Measurements from ENCODE around the gene NRP1. TPM values are rescaled to one million over a fixed set of nuclear protein-coding genes. Genes with fewer than 3 reads are reported as not detected.
A peak's percentile ranks its signal among the peaks of the same experiment; 100 is the strongest.

NRP1 gene
- total and polyA plus RNA-seq, 2 donors (not counting 3 experiments of a cell fraction or from before 2014, with no cell fraction given), result 122 to 306 TPM

DNA sequence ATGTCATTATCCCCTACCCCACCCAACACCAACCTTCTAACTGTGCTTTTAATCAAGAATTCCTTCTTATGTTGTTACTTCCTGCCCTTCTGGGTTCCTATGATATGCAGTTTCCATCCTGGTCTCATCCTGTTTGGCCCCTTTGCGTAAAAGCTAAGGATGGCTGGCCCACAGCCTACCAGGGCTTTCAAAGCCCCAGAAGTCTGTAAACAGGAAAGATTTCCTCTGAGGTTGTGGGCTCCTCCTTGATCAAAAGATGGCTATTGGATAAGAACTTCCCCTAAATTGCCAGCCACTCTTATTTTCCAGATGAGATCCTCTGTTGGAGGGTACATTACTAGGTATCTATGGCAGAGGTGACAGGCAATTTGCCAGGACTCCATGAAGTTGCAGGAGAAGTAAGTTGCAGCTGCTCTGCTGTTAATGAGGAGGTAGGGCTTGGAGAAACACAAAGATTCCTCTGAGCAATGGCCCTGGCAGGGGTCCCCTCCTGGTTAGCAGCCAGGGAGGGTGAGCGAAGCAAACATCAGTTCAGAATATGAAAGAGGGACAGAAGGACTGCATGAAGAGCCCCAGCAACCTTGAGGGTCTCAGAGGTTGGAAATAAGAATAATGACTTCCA is 32.1 kb downstream of the NRP1 start:
- CTCF ChIA-PET, result no interaction called here
- no peak overlapping the region for H3K4me3 ChIP-seq (replicated peaks in 1 of 3; ENCODE audit: insufficient read depth in 1 of 3, low read depth in 1 of 3, low read length in 3 of 3)
- H3K4me1 ChIP-seq (ENCODE audit: control insufficient read depth, extremely low read depth, insufficient read depth, low read length), result peaks cover 34% of the 10 kb centered on the region
- POLR2A ChIA-PET, result no interaction called here
- no peaks in the 10 kb centered on the region for H3K27me3 ChIP-seq (ENCODE audit: control insufficient read depth in 2 of 2, insufficient read depth in 2 of 2, low read length in 2 of 2)
- peak overlapping the region; percentile 30 for H3K27ac ChIP-seq (ENCODE audit: insufficient read depth, low read depth, low read length)
- dilution Hi-C loops (cut with MboI; ENCODE audit: extremely low pct_ligation_motif_present, low sequenced_read_pairs) (no loop called here), intact Hi-C loops (cut with micrococcal nuclease) (loop anchor here (2.0 kb wide), 1 partner anchor 30 kb away; no protein-coding TSS in a partner anchor)
- H3K9me1 ChIP-seq (replicated peaks; ENCODE audit: control insufficient read depth, extremely low read depth, insufficient read depth, low read length), result no peaks in the 10 kb centered on the region
- H4K20me1 ChIP-seq (replicated peaks; ENCODE audit: control insufficient read depth, extremely low read depth, insufficient read depth, low read length), result no peaks in the 10 kb centered on the region
- DNase-seq (ENCODE audit: low read depth, low spot score) (peak; percentile 71), FAIRE-seq (peak; percentile 69)
- H3K9ac ChIP-seq (replicated peaks; ENCODE audit: extremely low read depth, insufficient read depth, low read length), result no peak overlapping the region
- peak overlapping the region; percentile 12 for H3K4me2 ChIP-seq (ENCODE audit: insufficient read depth, low read length)
- no peak for TF ChIP-seq GATA2 (IDR thresholded peaks at IDR 0.05; ENCODE audit: insufficient read depth, insufficient read length, low read depth, low read length)
- no peak for TF ChIP-seq EZH2 (IDR thresholded peaks at IDR 0.05; ENCODE audit: borderline replicate concordance, low read depth, low read length, severe bottlenecking)
- no peak for TF ChIP-seq FOS (IDR thresholded peaks at IDR 0.05; ENCODE audit: borderline replicate concordance, insufficient read depth, low read length)
- no peak for TF ChIP-seq JUN (IDR thresholded peaks at IDR 0.05; ENCODE audit: borderline replicate concordance, insufficient read depth, insufficient read length, low read depth)
- TF ChIP-seq, protein P1, sequence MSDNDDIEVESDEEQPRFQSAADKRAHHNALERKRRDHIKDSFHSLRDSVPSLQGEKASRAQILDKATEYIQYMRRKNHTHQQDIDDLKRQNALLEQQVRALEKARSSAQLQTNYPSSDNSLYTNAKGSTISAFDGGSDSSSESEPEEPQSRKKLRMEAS (IDR thresholded peaks at IDR 0.05; ENCODE audit: insufficient read depth, insufficient read length), result no peak
- TF ChIP-seq POLR2AphosphoS5 (IDR thresholded peaks at IDR 0.05; ENCODE audit: insufficient read depth, low read depth, low read length), result no peak
- TF ChIP-seq POLR2A (IDR thresholded peaks at IDR 0.05; ENCODE audit: low read depth, low read length), result no peak
- TF ChIP-seq MYC (IDR thresholded peaks at IDR 0.05; ENCODE audit: low read depth, low read length), result no peak
- TF ChIP-seq, protein P2, sequence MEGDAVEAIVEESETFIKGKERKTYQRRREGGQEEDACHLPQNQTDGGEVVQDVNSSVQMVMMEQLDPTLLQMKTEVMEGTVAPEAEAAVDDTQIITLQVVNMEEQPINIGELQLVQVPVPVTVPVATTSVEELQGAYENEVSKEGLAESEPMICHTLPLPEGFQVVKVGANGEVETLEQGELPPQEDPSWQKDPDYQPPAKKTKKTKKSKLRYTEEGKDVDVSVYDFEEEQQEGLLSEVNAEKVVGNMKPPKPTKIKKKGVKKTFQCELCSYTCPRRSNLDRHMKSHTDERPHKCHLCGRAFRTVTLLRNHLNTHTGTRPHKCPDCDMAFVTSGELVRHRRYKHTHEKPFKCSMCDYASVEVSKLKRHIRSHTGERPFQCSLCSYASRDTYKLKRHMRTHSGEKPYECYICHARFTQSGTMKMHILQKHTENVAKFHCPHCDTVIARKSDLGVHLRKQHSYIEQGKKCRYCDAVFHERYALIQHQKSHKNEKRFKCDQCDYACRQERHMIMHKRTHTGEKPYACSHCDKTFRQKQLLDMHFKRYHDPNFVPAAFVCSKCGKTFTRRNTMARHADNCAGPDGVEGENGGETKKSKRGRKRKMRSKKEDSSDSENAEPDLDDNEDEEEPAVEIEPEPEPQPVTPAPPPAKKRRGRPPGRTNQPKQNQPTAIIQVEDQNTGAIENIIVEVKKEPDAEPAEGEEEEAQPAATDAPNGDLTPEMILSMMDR (IDR thresholded peaks at IDR 0.05; ENCODE audit: extremely low read depth in 1 of 2, insufficient read depth in 1 of 2, low read depth in 1 of 2, low read length in 2 of 2), result no peak
- peaks cover 4 to 5% of the 10 kb centered on the region in 2 experiments for H3K36me3 ChIP-seq (ENCODE audit: control insufficient read depth in 2 of 2, extremely low read depth in 1 of 2, insufficient read depth in 2 of 2, low read length in 2 of 2)
- peaks cover 97% of the 10 kb centered on the region for H3K79me2 ChIP-seq (ENCODE audit: control insufficient read depth, insufficient read depth, low read length)
- no TSS peak for BruUV-seq (replicated peaks)
- no peaks in the 10 kb centered on the region for H3K9me3 ChIP-seq (replicated peaks; ENCODE audit: control insufficient read depth, insufficient read depth, low read length)
- no peak overlapping the region for H2AFZ ChIP-seq (ENCODE audit: low read depth, low read length)

All from endothelial cell of umbilical vein (primary cell).